Muscle layer of duodenum (tissue), 2 donors: ENCODE measurements around the gene ZBED4.
A peak's percentile ranks its signal among the peaks of the same experiment; 100 is the strongest.

Experiments
- H3K27ac ChIP-seq: one replicate; pipeline ENCODE4 v1.7.0; 2013; ENCODE audit warnings: mild to moderate bottlenecking, low read length
- H3K27me3 ChIP-seq: one replicate; pipeline ENCODE4 v1.7.0; 2013; ENCODE audit warnings: low read depth, mild to moderate bottlenecking, control low read depth, low read length
- H3K36me3 ChIP-seq, 2 donors: one replicate each; pipeline ENCODE4 v1.7.0; 2013; ENCODE audit warnings: low read length in 2 of 2, control low read depth in 1 of 2, mild to moderate bottlenecking in 1 of 2; ENCODE audit not compliant: insufficient read depth in 2 of 2, control insufficient read depth in 1 of 2
- H3K4me1 ChIP-seq, 2 donors: one replicate each; pipeline ENCODE4 v1.7.0; 2013; ENCODE audit warnings: low read length in 2 of 2, mild to moderate bottlenecking in 2 of 2, control low read depth in 1 of 2, moderate library complexity in 1 of 2; ENCODE audit not compliant: insufficient read depth in 2 of 2, control insufficient read depth in 1 of 2
- H3K4me3 ChIP-seq, 2 donors: one replicate each; pipeline ENCODE4 v1.7.0; 2013; ENCODE audit warnings: low read length in 2 of 2, low read depth in 1 of 2, mild to moderate bottlenecking in 1 of 2
- H3K9me3 ChIP-seq, 2 donors: one replicate each; pipeline ENCODE4 v1.7.0; 2013; ENCODE audit warnings: low read length in 2 of 2, control low read depth in 1 of 2, mild to moderate bottlenecking in 1 of 2; ENCODE audit not compliant: control insufficient read depth in 1 of 2
- donor health status: healthy.

Gene ZBED4

GRCh38 chr22:49918911-49919881, 65.6 kb downstream of the ZBED4 start:
- no peaks in the 10 kb centered on the region for H3K27me3 ChIP-seq
- peak overlapping the region; percentile 62 to 68 for H3K4me3 ChIP-seq
- H3K9me3 ChIP-seq: no peaks in the 10 kb centered on the region
- H3K4me1 ChIP-seq: peaks cover 0 to 23% of the 10 kb centered on the region in 2 donors
- no peak overlapping the region for H3K27ac ChIP-seq
- H3K36me3 ChIP-seq: peaks cover 3 to 13% of the 10 kb centered on the region in 2 donors

GRCh38 chr22:49920859-49921258, 67.2 kb downstream of the ZBED4 start:
- H3K4me1 ChIP-seq: peaks cover 0 to 23% of the 10 kb centered on the region in 2 donors
- H3K27me3 ChIP-seq: no peaks in the 10 kb centered on the region
- H3K9me3 ChIP-seq: no peaks in the 10 kb centered on the region
- no peak overlapping the region for H3K27ac ChIP-seq
- H3K4me3 ChIP-seq: no peak overlapping the region
- peaks cover 3 to 17% of the 10 kb centered on the region in 2 donors for H3K36me3 ChIP-seq

DNA sequence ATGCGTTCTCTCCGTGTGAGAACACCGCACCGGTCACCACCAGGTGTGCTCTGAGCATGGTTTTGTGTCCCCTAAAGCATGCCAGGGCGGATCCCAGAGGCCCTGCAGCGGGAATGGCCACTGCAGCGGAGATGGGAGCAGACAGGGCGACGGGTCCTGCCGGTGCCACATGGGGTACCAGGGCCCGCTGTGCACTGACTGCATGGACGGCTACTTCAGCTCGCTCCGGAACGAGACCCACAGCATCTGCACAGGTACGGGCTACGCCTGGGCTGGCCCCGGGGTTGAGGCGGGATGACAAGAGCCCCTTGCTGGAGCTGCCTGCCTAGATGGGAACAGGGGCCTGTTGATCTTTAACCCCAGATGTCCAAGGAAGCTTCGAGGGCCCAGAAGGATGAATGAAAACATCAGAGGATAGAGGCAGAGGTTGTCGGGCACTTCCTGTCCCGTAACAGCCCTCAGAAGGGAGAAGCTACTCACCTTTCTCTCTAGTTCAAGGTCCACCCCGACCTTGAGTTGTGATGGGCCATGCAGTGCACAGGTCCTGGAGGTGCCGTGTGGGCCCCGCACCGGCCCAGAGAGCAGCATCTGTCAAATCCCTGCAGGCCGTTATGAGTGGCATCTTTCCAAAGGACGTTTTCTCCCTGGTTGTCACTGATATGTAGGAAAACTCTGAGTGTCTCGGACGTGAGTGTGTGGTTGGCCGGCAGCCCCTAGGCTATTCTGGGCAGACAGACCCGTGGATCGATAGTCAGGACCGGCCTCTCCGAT, 68.0 kb downstream of the ZBED4 start:
- Histone ChIP-seq H3K4me3 (no peak overlapping the region), H3K27me3 (no peaks in the 10 kb centered on the region), H3K4me1 (peaks cover 0 to 22% of the 10 kb centered on the region in 2 donors), H3K27ac (no peak overlapping the region), H3K9me3 (no peaks in the 10 kb centered on the region), H3K36me3 (peaks cover 3 to 21% of the 10 kb centered on the region in 2 donors)

- peaks cover 0 to 14% of the 10 kb centered on the region in 2 donors for H3K4me1 ChIP-seq
- H3K36me3 ChIP-seq: peaks cover 6 to 21% of the 10 kb centered on the region in 2 donors
- H3K27me3 ChIP-seq: no peaks in the 10 kb centered on the region
- no peak overlapping the region for H3K4me3 ChIP-seq
- H3K27ac ChIP-seq: no peak overlapping the region
- no peaks in the 10 kb centered on the region for H3K9me3 ChIP-seq
Measured at GRCh38 chr22:49922484-49922883, 68.8 kb downstream of the ZBED4 start.

DNA sequence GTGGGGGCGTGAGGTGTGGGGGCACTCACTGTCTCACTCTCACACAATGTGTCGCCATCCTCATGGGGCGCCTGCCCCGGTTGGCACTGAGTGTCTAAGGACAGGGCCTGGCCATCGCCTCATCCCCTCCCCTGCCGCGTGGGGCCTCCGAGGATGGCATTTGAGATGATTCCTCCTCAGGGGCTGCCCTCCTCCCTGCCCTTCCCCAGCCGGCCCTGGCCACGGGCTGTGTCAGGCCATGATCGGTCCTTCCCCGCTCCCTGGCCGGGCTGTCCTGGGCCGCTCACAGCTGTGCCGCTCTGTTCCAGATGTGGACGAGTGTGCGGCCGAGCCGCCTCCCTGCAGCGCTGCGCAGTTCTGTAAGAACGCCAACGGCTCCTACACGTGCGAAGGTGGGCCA, 69.3 kb downstream of the ZBED4 start:
- Histone ChIP-seq H3K4me1 (peaks cover 0 to 10% of the 10 kb centered on the region in 2 donors), H3K27me3 (no peaks in the 10 kb centered on the region), H3K9me3 (no peaks in the 10 kb centered on the region), H3K4me3 (no peak overlapping the region), H3K27ac (no peak overlapping the region), H3K36me3 (peaks cover 7 to 21% of the 10 kb centered on the region in 2 donors)

DNA sequence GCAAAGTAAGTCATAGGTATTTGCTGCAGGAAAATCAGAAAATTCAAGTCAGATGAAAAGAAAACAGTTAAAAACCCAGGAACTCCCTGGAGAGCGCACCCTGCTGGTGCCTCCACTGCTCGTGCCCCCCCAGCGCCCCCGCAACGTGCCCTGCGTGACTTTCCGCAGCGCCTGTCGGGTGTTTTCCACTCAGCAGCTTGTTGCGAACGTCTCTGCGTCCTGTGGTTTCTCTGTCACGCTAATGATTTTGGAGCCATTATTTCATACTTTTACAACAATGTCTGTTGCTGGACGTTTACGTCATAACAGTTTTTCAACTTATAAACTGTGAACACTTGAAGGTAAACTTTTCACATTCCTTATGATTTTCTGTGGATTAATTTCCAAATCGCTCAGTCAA, 69.8 kb downstream of the ZBED4 start:
- Histone ChIP-seq H3K36me3 (peaks cover 7 to 21% of the 10 kb centered on the region in 2 donors), H3K4me1 (peaks cover 0 to 10% of the 10 kb centered on the region in 2 donors), H3K27ac (no peak overlapping the region), H3K27me3 (no peaks in the 10 kb centered on the region), H3K4me3 (no peak overlapping the region), H3K9me3 (no peaks in the 10 kb centered on the region)

DNA sequence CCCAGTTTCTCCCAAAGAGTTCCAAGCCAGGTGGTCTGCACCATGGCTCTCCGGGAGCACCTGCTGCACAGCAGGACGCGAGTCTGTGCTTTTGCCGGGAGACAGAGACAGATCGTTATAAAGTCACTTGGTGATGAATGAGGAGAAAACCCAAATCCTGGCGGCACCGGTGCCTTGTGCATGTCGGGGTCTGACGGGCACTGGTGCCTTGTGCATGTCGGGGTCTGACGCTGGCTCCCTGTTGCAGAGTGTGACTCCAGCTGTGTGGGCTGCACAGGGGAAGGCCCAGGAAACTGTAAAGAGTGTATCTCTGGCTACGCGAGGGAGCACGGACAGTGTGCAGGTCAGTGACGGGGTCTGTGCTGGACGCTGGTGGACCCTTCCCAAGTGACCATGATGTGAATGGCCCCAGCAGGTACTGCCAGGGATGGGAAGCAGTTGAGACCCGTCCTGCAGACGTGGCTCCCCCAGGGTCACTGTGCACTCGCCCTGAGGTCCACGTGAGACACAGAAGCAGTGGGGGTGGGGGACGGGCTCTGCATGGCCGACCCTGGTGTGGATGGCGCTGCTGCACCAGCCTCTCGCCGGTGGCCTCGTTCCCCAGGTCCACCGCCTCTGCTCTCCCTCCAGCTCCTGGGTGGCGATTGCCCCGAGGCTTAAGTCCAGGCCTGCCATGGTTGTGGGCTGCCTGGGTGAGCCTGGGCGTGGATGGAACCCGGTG, 70.6 kb downstream of the ZBED4 start:
- Histone ChIP-seq H3K36me3 (peaks cover 7 to 21% of the 10 kb centered on the region in 2 donors), H3K4me3 (no peak overlapping the region), H3K4me1 (peaks cover 0 to 4% of the 10 kb centered on the region in 2 donors), H3K9me3 (no peaks in the 10 kb centered on the region), H3K27ac (no peak overlapping the region), H3K27me3 (no peaks in the 10 kb centered on the region)

GRCh38 chr22:49925525-49926128, 72.0 kb downstream of the ZBED4 start:
- H3K27ac ChIP-seq: no peak overlapping the region

DNA sequence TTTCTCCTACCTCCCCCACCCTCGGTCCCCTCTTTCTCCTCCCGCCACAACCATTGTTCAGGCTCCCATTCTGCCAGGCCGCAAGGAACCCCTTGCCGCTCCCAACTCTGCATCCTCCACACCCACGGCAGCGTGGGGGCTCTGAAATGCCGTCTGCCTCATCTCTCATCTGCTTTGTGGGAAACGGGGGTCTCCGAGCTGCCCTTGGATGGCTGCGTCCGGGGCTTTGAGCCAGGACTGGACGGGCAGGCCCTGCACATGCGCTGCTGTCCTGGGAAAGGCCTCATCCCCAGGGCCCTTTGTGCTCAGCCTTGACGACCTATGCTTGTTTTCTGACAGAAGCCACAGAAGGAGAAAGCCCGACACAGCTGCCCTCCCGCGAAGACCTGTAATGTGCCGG, 73.3 kb downstream of the ZBED4 start:
- Histone ChIP-seq H3K9me3 (no peaks in the 10 kb centered on the region), H3K36me3 (peaks cover 4 to 12% of the 10 kb centered on the region in 2 donors), H3K4me3 (no peak overlapping the region), H3K27me3 (no peaks in the 10 kb centered on the region), H3K27ac (no peak overlapping the region), H3K4me1 (peaks cover 0 to 5% of the 10 kb centered on the region in 2 donors)

More at GRCh38 chr22:49925525-49926128, 72.0 kb downstream of the ZBED4 start:
- no peaks in the 10 kb centered on the region for H3K9me3 ChIP-seq
- no peak overlapping the region for H3K4me3 ChIP-seq
- peaks cover 4 to 19% of the 10 kb centered on the region in 2 donors for H3K36me3 ChIP-seq
- no peaks in the 10 kb centered on the region for H3K27me3 ChIP-seq
- peaks cover 0 to 5% of the 10 kb centered on the region in 2 donors for H3K4me1 ChIP-seq

GRCh38 chr22:49927483-49928184, 74.0 kb downstream of the ZBED4 start:
- H3K4me1 ChIP-seq: peaks cover 0 to 5% of the 10 kb centered on the region in 2 donors
- H3K4me3 ChIP-seq: no peak overlapping the region
- no peak overlapping the region for H3K27ac ChIP-seq
- no peaks in the 10 kb centered on the region for H3K9me3 ChIP-seq
- no peaks in the 10 kb centered on the region for H3K27me3 ChIP-seq
- H3K36me3 ChIP-seq: peaks cover 4 to 8% of the 10 kb centered on the region in 2 donors
